ENCODE measurements around the gene PPWD1.

- TF ChIP-seq, protein P1, sequence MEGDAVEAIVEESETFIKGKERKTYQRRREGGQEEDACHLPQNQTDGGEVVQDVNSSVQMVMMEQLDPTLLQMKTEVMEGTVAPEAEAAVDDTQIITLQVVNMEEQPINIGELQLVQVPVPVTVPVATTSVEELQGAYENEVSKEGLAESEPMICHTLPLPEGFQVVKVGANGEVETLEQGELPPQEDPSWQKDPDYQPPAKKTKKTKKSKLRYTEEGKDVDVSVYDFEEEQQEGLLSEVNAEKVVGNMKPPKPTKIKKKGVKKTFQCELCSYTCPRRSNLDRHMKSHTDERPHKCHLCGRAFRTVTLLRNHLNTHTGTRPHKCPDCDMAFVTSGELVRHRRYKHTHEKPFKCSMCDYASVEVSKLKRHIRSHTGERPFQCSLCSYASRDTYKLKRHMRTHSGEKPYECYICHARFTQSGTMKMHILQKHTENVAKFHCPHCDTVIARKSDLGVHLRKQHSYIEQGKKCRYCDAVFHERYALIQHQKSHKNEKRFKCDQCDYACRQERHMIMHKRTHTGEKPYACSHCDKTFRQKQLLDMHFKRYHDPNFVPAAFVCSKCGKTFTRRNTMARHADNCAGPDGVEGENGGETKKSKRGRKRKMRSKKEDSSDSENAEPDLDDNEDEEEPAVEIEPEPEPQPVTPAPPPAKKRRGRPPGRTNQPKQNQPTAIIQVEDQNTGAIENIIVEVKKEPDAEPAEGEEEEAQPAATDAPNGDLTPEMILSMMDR (IDR thresholded peaks at IDR 0.05) = no peak
- no peak for TF ChIP-seq POLR2A (IDR thresholded peaks at IDR 0.05)
These were observed 62.6 kb downstream of the PPWD1 start for GRCh38 chr5:65625743-65626142.

All from right lobe of liver (tissue), 4 donors.